ENCODE measurements around the gene ENC1. TPM values are rescaled to one million over a fixed set of nuclear protein-coding genes. Genes with fewer than 3 reads are reported as not detected.

Gene ENC1
- total and polyA plus RNA-seq, 2 of the 8 experiments (the other 6 are each of a cell fraction or from before 2014, with no cell fraction given): 5.5 to 13.2 TPM

GRCh38 chr5:74616236-74617146, 24.0 kb downstream of the ENC1 start:
- FAIRE-seq (no peak), DNase-seq (ENCODE audit: low read depth in 1 of 2, low spot score in 2 of 2) (no peak)
- H4K20me1 ChIP-seq (replicated peaks in 1 of 2; ENCODE audit: control insufficient read depth in 1 of 2, insufficient read depth in 2 of 2, low read length in 2 of 2): no peaks in the 10 kb centered on the region
- H4K8ac ChIP-seq (ENCODE audit: extremely low read depth, insufficient read depth, low read length): peak overlapping the region; percentile 36
- ChIA-PET CTCF (ENCODE audit: partially characterized antibody) (interaction anchor here (0.6 to 3.1 kb wide), 8 partner anchors 10 to 531 kb away, joined by 3 to 23 read pairs (median 4); partner anchors contain the start of gene ENC1), POLR2A (ENCODE audit: partially characterized antibody) (interaction anchor here (1.6 to 3.4 kb wide), 2 partner anchors 23 to 24 kb away, joined by 3 to 12 read pairs; partner anchors contain the start of gene ENC1)
- no peak overlapping the region for H3K4ac ChIP-seq (replicated peaks; ENCODE audit: insufficient read length, low read depth, low read length)
- H3K4me2 ChIP-seq (ENCODE audit: insufficient read depth in 1 of 2, low read depth in 2 of 2, low read length in 2 of 2): no peak overlapping the region
- H3K4me1 ChIP-seq (replicated peaks in 1 of 4; ENCODE audit: control insufficient read depth in 3 of 4, insufficient read depth in 4 of 4, low read length in 3 of 4): peaks cover 0 to 4% (median 0%) of the 10 kb centered on the region in 4 experiments; a peak in 1 of 7 replicates
- no peaks in the 10 kb centered on the region for H3K79me2 ChIP-seq (ENCODE audit: control insufficient read depth in 1 of 2, insufficient read depth in 2 of 2, low read length in 2 of 2)
- no peak overlapping the region for H2BK15ac ChIP-seq (ENCODE audit: low read length)
- no peak overlapping the region for H3K14ac ChIP-seq (ENCODE audit: insufficient read length)
- no peak overlapping the region for H3K9ac ChIP-seq (replicated peaks in 1 of 4; ENCODE audit: extremely low read depth in 1 of 4, low read depth in 3 of 4, low read length in 3 of 4)
- H4K91ac ChIP-seq (replicated peaks; ENCODE audit: insufficient read length, low read length): no peak overlapping the region
- no peak overlapping the region for H3K18ac ChIP-seq (ENCODE audit: extremely low read depth, low read length)
- no peak overlapping the region for H3K4me3 ChIP-seq (ENCODE audit: extremely low read depth in 1 of 4, insufficient read depth in 2 of 4, low read depth in 3 of 4, low read length in 4 of 4)
- no peaks in the 10 kb centered on the region for H3K23me2 ChIP-seq (ENCODE audit: low read depth, low read length)
- H3K23ac ChIP-seq (ENCODE audit: insufficient read length): no peak overlapping the region
- no peaks in the 10 kb centered on the region for H3K9me3 ChIP-seq (ENCODE audit: insufficient read depth in 2 of 2, low read depth in 1 of 2, low read length in 1 of 2)
- no peaks in the 10 kb centered on the region for H3K36me3 ChIP-seq (ENCODE audit: control insufficient read depth in 2 of 4, insufficient read depth in 4 of 4, low read length in 3 of 4)
- 85% methylated on average over 22 of the region's 23 CpGs; no CpG with 5 or more reads in 1 of the 2 experiments for WGBS, 2 experiments (ENCODE audit: extremely low coverage in 1 of 2, insufficient coverage in 1 of 2, insufficient read length in 1 of 2, insufficient replicate concordance in 2 of 2, low coverage in 1 of 2, low lambda C conversion rate in 2 of 2, missing lambda C conversion rate in 1 of 2)
- H3K79me1 ChIP-seq (ENCODE audit: low read depth, low read length): no peaks in the 10 kb centered on the region
- no peak overlapping the region for H3K56ac ChIP-seq (replicated peaks; ENCODE audit: insufficient read length, low read depth, low read length)
- H2BK20ac ChIP-seq (ENCODE audit: low read length): no peak overlapping the region
- no peak for TF ChIP-seq BCL11A (IDR thresholded peaks at IDR 0.05; ENCODE audit: low read depth in 2 of 2, low read length in 2 of 2)
- no peak for TF ChIP-seq CBX8 (IDR thresholded peaks at IDR 0.05; ENCODE audit: borderline replicate concordance, low read depth, low read length)
- no peak for TF ChIP-seq RFX5 (IDR thresholded peaks at IDR 0.05; ENCODE audit: borderline replicate concordance, low read depth, low read length)
- no peak for TF ChIP-seq SUZ12 (IDR thresholded peaks at IDR 0.05; ENCODE audit: low read length)
- TF ChIP-seq, protein P1, sequence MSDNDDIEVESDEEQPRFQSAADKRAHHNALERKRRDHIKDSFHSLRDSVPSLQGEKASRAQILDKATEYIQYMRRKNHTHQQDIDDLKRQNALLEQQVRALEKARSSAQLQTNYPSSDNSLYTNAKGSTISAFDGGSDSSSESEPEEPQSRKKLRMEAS (IDR thresholded peaks at IDR 0.05): no peak
- no peak for TF ChIP-seq SP4 (IDR thresholded peaks at IDR 0.05; ENCODE audit: low read length)
- no peak for TF ChIP-seq KDM4A (IDR thresholded peaks at IDR 0.05; ENCODE audit: low read depth, low read length, severe bottlenecking)
- TF ChIP-seq HDAC6 (IDR thresholded peaks at IDR 0.05; ENCODE audit: low read depth, low read length): no peak
- no peak for TF ChIP-seq GABPA (IDR thresholded peaks at IDR 0.05; ENCODE audit: borderline replicate concordance, insufficient read depth, low read length)
- TF ChIP-seq POLR2A (IDR thresholded peaks at IDR 0.05; ENCODE audit: control extremely low read depth in 1 of 2, low read depth in 2 of 2, low read length in 2 of 2): no peak
- H2BK5ac ChIP-seq (ENCODE audit: low read depth, low read length): no peak overlapping the region
- H3K27ac ChIP-seq (ENCODE audit: low read depth, low read length): no peak overlapping the region
- no peak overlapping the region; the same call in 1 of the 2 replicates for H2BK12ac ChIP-seq (ENCODE audit: low read depth, low read length)
- no peak overlapping the region for H2BK120ac ChIP-seq (replicated peaks; ENCODE audit: low read depth, low read length)
- peak overlapping the region; percentile 77; the same call in 1 of the 2 replicates for H2AFZ ChIP-seq (ENCODE audit: low read length)
- H4K5ac ChIP-seq (ENCODE audit: insufficient read length, low read depth, low read length): no peak overlapping the region
- no peak overlapping the region for H2AK5ac ChIP-seq (ENCODE audit: low read depth, low read length)
- no peaks in the 10 kb centered on the region; a peak in 1 of 7 replicates for H3K27me3 ChIP-seq (replicated peaks in 1 of 4; ENCODE audit: control insufficient read depth in 3 of 4, extremely low read depth in 1 of 4, insufficient read depth in 3 of 4, low read length in 3 of 4)
